DMS 273 (cell line): Measurements from ENCODE around the gene HTT.
"Not testable (repeated sequence)": the region's sequence is repeated elsewhere in the genome, so short reads cannot be mapped to it uniquely, and the experiment has no call there.

Source experiments
- DNase-seq: peaks from one replicate; lab custom pipeline; 2025; ENCODE audit not compliant: unreplicated experiment; lab: John Stamatoyannopoulos, UW

The HTT gene

DNA sequence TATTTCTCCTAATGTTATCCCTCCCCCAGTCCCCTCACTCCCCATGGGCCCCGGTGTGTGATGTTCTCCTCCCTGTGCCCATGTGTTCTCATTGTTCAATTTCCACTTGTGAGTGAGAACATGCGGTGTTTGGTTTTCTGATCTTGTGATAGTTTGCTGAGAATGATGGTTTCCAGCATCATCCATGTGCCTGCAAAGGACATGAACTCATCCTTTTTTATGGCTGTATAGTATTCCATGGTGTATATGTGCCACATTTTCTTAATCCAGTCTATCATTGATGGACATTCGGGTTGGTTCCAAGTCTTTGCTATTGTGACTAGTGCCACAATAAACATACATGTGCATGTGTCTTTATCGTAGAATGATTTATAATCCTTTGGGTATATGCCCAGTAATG lies 86.6 kb downstream of the HTT start:
- DNase-seq: not testable (repeated sequence)

DNA sequence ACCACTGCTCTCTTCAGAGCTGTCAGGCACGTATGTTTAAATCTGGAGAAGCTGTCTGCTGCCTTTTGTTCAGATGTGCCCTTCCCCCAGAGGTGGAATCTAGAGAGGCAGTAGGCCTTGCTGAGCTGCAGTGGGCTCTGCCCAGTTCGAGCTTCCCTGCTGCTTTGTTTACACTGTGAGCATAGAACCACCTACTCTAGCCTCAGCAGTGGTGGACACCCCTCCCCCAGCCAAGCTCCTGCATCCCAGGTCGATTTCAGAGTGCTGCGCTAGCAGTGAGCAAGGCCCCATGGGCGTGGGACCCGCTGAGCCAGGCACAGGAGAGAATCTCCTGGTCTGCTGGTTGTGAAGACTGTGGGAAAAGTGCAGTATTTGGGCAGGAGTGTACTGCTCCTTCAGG lies 92.0 kb downstream of the HTT start:
- DNase-seq: not testable (repeated sequence)

DNA sequence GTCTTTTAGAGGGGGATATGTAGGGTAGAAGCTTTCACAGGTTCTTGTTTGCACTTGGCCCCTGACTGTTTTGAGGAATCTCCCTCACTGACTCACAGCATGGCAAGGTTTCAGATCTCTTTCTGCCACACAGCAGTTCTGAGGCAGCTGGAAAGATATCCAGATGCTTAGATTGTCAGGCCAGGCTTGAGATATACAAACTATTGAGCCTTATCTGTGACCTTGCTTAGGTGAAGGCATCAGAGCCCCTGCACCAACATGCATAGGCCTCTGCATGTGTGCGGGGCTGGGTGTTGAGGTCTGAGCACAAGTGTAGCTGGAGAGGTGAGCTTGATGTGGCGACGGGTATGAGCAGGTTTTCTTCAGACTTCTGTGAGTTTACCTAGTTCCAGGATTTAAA lies 93.5 kb downstream of the HTT start:
- DNase-seq: peak; percentile 5

DNA sequence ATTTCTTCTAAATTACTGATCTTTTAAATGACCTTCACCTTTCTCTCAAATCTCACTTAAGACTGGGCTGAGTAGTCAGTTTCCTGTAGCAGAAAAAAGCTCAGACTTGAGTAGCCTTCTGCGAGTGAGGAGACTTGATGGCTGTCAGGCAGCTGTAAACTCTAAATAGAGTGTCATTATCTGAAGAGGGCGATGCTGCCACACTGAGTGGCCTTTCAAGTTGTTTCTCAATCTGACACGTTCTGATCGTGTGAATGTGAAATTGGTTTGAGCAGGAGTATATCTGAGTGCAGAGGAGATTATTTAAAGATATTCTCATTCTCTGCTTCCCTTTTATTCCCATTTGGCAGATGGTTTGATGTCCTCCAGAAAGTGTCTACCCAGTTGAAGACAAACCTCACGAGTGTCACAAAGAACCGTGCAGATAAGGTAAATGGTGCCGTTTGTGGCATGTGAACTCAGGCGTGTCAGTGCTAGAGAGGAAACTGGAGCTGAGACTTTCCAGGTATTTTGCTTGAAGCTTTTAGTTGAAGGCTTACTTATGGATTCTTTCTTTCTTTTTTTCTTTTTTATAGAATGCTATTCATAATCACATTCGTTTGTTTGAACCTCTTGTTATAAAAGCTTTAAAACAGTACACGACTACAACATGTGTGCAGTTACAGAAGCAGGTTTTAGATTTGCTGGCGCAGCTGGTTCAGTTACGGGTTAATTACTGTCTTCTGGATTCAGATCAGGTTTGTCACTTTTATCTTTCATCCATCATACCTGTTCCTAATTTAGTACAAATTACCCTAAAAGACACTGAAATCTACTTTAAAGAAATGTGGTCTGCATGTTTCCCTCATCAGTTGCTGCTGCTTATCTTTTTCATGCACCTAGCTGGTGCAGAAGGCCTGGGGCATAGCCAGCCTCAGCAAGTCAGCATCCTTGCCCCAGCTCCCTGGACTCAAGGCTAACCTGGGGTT lies 100.2 kb downstream of the HTT start:
- peak; percentile 3 for DNase-seq

DNA sequence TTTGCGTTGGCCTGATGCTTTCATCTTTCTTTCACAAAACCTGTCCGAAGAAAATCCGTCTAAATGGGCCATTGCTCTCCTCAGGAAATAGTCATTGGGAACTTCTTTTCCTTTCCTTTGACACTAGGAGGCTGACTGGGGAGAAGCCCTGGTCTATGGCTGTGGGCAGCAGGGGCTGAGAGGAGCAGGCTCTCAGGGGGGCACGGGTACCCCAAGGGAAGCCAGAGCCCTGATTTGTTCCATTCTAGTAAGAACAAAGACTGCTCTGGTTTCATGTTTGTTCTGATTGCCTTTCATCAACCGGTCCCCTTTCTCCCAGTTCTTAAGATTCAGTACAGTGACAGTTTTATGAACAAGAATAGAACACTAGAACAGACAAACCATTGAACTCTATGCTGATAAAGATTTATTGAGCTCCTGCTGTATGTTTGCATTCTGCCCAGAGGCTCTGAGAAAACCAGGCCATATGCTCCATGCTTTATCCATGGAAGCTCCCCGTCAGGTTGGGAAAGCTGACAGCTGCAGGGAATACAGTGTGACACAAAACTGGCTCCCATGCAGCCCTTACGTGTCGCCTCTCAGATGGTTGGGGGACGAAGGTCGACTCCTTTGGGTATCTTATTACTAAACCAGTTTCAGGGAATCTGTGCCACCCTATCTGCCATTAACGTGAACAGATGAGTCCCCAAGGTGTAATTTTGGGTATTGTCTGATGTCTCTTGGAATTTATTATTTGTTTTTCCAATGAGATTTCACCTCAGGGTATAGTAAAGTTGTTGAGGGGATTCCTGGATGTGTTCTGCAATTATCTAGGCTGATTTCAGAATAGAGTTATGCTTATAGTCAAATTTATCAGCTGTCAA lies 102.1 kb downstream of the HTT start:
- DNase-seq: peak; percentile 75

DNA sequence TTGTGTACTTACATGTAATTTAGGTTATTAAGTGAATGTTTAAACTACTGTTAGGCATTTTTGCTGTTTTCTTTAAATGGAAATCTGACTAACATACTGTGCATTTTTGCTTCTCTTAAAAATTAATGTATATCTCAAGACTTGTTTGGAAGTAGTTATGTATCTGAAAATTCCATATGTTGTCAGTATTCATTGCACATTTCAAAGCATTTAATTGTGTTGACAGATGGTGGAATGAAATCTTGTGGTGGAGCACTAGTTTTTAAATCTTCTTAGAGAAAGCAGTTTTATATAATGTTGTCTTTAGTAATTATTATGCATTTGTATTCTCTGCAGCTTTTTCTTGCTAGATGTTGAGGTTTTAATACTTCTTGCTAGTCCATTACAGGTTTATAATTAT lies 102.9 kb downstream of the HTT start:
- peak; percentile 29 for DNase-seq

DNA sequence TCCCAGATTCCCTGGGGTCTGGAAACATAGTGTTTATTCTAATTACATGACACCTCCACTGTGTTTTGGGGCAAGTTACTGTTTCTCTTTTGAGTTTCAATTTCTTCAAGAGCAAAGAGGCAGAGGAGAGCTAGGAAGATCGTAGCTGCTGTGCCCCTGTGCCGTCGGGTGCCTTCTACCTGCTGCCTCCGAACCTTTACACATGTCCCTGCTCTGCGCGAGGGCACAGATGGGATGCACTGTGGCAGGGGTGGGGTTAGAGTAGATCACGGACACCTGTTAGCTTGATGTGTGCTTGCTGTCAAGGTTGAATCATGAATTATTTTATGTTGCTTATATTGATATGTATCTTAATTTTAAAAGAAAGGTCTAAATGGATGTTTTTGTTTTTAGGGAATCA lies 103.4 kb downstream of the HTT start:
- peak; percentile 36 for DNase-seq

DNA sequence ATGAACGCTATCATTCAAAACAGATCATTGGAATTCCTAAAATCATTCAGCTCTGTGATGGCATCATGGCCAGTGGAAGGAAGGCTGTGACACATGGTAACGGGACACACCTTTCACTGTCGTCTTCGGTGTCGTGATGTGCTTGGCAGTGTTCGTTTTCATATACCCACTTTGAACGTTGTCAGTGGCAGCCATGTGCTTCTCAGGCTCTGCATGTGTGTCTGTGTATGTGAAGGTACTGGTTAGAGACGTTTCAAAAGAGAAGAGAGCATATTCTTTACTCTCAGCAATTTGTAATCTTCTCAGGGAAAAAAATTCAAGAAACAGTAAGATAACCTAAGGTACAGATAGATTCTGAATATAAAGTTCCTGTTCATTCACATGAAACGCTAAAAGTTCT lies 103.9 kb downstream of the HTT start:
- DNase-seq: no peak

DNA sequence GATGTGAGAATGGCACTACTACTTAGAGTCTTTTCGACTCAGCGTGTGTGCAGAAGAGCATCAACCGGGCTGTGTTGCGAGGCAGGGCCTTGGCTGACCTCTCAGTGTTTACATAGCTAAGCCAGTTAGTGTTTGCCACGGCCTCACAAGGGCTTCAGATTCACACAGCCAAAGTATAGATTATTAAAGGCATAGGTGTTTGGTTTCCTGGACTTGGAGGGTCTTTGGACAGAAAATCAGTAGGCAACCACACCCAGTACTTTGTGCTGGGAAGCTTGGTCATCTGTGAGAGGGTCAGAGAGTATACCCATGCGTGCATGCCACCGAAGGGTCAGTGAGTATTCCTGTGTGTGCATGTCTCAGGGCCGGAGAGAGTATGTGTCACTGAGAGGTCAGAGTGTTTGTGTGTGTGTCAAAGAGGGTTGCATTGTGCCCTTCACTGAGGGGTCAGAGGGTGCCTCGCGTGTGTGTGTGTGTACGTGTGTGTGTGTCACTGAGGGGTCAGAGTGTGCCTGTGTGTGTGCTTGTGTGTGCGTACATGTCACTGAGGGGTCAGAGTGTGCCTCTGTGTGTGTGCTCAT lies 104.7 kb downstream of the HTT start:
- DNase-seq: no peak

DNA sequence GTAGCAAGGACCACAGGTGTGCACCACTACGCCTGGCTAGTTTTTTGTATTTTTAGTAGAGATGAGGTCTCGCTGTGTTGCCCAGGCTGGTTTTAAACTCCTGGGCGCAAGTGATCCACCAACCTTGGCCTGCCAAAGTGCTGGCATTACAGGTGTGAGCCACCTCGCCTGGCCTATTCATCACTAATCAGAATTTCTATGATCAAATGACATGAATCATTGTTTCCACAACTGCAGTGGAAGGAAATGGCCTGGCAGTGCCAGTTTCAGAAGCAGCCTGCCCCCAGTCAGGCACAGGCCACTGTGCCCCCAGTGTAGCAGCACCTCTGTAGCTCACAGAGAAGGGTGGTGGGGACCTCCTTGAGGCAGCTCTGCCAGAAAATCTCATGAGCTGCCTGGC lies 108.5 kb downstream of the HTT start:
- no peak for DNase-seq

DNA sequence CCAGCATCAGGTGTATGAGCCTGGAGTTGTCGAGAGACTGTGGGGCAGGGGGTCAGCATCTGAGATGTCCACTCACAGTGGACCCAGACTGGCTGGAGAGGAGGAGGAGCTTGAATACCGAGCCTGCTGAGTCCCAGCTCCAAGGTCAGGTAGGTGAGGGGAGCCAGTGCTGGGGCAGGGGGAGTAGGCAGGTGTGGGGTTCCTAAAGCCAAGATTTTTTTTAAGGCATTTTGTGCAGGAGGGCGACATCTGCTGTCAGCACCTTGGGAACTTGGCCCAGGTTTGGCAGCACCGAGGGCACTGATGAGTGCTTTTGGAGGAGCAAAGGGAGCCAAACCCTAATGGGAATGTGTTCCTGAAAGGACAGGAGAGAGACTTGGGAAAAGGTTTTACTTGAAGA lies 110.2 kb downstream of the HTT start:
- DNase-seq: no peak

DNA sequence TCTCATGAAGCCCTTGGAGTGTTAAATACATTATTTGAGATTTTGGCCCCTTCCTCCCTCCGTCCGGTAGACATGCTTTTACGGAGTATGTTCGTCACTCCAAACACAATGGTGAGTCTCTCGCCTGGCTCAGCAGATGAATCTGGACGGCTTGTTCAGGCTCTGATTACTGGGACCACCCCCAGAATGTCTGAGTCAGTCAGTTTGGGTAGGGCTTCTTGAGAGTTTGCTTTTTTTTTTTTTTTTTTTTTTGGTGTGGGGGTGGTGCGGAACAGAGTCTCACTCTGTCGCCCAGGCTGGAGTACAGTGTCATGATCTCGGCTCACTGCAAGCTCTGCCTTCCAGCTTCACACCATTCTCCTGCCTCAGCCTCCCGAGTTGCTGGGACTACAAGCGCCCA lies 112.1 kb downstream of the HTT start:
- no peak for DNase-seq

DNA sequence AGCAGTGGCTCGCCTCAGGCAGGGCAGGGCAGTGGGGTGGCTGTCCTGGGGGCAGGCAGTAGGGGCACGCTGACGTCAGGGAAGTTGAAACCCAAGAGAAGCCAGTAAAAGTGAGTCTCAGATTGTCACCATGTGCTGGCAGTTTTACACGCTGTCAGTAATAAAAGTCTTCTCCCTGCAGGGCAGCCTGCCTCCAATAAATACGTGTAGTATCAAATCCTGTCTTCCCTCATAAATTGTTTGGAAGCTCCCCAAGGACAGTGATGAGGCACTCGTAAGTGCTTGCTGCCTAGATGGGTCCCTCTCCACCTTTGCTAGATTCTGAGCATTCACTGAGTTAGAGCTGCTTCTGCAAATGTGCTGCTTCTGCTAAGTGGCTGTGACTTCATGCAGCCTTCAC lies 113.6 kb downstream of the HTT start:
- no peak for DNase-seq

DNA sequence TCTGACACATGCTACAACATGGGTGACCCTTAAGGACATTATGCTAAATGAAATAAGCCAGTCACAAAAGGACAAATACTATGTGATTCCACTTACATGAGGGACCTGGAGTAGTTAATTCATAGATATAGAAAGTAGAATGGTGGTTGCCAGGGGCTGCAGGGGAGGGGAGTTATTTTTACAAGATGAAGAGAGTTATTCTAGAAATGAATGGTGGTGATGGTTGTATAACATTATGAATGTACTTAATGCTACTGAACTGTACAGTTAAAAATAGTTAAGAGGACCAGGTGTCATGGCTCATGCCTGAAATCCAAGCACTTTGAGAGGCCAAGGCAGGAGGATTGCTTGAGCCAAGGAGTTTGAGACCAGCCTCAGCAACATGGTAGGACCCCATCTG lies 115.0 kb downstream of the HTT start:
- DNase-seq: no peak

DNA sequence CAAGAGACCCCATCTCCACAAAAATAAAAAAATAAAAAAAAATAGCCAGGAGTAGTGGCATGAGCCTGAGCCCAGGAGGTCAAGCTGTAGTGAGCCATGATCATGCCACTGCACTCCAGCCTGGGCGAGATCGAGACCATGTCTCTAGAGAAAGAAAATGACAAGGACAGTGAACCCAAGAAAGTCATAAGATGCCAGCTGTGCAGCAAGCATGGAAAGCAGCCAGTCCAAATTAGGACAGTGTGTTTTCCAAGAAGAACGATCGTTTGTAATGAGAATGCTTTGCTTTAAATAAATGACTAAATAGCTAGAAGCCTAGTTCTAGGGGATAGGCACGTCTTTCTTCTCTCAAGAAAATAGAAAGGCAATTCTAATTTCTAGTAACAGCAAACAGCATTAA lies 116.1 kb downstream of the HTT start:
- no peak for DNase-seq

DNA sequence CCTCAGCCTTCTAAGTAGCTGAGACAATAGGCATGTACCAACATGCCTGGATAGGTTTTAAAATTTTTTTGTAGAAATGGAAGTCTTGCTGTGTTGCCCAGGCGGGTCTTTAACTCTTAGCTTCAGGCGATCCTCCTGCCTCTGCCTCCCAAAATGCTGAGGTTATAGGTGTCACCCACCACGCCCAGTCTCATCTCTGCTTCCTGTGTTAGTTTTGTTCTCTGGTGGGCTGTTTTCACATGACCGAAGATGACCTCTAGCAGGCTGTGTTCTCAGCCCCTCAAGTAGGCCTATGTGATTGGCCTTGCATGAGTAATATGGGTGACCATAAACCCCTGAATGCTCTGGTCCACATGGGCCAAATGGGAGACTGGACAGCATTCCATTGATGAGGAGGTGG lies 117.7 kb downstream of the HTT start:
- no peak for DNase-seq

DNA sequence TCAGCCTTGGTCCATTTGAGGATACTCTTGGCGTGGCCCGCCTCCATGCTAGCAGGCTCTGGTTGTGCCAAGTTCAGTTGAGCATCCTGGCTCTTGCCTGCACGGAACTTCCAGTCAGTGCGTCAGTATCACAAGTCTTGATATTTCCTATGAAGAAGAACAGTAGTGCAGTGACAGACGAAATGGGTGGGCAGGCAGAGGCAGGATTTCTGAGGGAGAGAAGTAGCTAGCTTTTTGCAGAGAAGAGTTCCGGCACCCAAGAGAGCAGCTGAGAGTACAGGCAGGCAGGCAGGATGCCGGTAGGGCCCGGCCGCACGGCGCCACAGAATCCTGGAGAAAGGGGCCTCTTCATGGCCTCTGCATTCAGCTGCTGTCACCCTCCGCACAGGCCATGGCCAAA lies 118.3 kb downstream of the HTT start:
- no peak for DNase-seq

DNA sequence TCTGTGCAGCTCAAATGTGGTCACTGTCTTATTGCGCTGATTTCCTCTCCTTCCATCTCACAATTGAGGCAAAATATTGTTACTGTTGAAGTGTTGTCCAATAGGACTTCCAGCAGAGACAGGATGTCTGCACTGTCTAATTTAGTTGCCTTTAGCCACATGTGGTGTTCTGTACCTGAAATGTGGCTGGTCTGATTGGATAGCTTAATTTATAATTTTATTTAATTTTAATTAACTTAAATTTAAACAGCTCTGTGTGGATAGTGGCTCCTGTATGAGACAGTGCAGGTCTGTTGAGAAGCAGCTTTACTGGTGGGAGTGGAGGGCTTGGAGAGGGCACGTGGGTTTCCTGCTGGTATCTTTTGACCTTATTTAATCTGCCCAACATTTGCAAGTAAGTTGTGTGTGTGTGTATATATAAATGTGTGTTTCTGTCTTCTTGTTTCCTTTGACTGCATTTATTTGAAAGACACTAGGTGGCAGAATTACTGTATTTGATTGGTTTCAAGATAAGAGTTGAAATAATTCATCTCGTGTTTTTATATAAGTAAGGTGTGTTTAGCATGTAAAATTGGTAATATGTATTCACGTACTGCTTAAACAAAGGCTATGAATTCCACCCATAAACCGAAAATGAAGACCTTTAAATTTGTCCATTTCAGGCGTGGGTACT lies 119.2 kb downstream of the HTT start:
- peak; percentile 7 for DNase-seq

DNA sequence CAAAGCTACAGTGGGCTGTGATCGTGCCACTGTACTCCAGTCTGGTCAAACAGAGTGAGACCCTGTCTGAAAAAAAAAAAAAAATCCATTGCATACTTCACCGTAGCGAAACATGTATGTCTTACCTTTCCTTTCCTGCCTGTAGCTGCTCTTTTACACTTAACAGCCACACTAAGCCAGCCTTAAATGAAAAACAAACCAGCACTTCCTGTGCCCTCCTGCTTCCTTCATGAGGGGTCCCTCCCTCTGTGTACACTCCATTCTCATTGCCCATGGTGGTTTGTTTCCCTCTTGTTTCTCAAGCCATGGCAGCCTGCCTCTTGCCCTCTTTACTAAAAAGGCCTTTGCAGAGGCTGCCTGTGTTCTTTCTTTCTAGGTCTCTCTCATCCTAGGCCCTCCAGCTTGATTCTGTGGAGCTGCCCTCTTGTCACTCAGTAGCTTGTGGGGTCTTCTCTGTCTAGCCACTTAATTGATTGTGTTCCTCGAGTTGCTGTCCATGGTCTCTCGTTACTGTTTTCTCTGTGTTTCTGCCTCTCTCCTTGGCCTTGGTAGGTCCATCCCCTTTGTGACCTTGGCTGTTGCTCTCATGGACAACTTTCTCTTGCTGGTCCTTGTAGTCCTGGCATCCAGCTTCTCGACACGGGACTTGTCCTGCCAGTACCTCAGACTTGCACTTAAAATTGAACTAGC lies 122.3 kb downstream of the HTT start:
- no peak for DNase-seq

DNA sequence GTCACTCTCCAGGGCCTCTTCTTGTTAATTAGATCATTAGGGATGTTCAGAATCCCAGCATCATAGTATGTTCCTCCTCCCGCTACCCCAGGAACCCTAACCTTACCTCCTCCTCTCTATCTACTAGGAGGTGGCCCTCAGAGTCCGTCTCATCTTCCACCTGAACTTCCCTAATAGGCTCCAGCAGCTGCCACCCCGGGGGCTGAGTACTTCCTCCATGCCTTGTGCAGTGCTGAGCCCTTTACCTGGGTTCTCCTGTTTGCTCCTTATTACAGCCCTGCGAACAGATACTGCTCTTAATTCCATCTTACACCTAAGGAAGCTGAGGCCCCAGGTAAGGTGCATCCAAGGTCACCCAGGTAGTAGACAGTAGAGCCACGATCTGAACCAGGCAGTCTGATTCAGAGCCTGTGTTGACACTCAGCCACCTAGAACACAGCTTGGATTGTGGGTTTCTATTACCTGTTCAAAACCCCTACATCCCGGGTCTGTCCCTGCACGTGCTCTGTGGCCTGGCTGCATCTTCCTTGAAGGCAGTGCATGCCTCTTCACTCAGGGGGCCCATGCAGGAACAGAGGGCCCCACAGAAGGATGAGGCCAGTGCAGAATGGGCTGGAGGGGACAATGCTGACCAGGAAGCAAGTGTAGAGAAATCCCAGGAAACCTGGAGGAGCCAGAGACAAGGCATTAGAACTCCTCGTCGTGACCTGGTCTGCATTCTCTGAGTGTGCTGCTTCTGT lies 123.1 kb downstream of the HTT start:
- no peak for DNase-seq
